ENCODE measurements around the gene SIPA1L3.

Gene SIPA1L3

DNA sequence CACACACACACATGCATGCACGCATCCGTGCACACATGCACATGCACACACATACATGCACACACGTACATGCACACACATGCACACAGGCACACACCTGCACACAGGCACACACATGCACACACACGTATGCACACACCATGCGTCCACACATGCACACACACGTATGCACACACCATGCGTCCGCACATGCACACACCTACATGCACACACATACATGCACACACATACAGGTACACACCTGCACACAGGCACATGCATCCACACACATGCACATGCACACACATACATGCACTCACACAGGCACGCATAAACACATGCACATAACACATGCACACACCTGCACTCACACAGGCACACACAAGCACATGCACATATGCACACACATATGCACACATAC, 204.9 kb downstream of the SIPA1L3 start:
- DNase-seq (ENCODE audit: low read depth), result no peak

DNA sequence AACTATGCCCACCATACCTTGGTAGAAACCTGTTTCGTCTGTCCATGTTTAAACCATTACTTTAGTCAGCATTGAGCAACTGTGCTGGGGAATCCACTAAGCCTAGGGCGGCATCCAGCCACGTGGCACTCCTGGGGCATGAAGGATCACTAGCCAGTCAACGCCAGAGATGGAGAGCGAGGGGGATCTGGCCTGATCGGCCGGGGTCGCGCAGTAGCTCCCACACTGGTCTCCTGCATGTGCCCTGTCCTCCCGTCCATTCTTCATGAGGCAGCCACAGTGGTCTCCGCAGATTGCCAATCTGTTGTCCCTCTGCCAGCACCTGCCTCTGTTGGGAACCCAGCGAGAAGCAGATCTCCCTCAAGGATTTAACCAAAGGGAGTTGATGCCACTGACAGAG, 207.6 kb downstream of the SIPA1L3 start:
- DNase-seq (ENCODE audit: low read depth), result no peak

DNA sequence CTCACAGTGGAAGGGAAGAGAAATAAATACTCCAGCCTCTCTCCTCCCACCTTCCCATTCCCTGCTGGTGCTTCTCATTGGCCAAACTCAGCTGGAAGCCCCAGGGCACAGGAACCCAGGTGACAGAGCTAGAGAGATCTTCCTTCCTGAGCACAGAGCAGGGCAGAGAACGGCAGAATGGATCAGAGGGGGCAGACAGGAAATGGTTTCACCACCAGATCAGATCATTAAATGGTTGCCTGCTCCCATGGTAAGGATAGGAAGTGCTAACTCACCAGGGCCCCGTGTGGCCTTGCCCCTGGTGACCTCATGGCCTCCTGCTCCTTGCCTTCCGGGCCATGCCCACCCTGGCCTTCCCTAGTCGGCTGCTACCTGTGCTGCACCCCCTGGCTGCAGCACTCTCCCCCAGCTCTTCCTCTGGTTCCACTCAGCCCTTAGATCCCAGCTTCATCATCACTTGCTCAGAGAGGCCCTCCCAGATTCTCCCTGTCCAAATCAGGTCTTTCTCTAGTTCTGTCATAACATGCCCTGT, 208.3 kb downstream of the SIPA1L3 start:
- DNase-seq (ENCODE audit: low read depth), result no peak

GRCh38 chr19:38118176-38118575, 211.2 kb downstream of the SIPA1L3 start:
- DNase-seq (ENCODE audit: low read depth), result no peak

DNA sequence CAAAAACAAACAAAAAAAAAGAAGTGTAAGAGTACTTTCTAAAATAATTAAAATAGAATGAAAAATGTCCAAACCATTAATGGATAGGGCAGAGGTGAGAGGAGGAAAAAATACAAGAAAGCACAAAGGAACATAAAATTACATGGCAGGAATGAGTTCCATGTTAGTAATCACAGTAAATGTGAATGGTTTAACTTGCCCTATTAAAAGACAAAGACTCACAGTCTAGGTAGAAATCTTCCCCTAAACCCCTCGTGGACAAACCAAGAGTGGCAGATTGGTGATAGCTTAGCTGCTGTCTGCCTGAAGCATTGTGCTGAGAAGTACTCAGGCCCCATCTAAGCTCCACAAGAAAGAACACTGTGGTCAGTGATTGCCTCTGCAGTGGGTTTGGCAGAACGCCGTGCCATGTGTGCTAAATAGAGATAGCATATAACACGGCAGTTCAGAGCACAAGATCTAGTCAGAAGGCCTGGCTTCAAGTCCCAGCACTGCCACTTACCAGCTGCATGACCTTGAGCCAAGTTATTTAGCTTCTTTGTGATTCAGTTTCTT, 213.5 kb downstream of the SIPA1L3 start:
- no peak for DNase-seq (ENCODE audit: low read depth)

DNA sequence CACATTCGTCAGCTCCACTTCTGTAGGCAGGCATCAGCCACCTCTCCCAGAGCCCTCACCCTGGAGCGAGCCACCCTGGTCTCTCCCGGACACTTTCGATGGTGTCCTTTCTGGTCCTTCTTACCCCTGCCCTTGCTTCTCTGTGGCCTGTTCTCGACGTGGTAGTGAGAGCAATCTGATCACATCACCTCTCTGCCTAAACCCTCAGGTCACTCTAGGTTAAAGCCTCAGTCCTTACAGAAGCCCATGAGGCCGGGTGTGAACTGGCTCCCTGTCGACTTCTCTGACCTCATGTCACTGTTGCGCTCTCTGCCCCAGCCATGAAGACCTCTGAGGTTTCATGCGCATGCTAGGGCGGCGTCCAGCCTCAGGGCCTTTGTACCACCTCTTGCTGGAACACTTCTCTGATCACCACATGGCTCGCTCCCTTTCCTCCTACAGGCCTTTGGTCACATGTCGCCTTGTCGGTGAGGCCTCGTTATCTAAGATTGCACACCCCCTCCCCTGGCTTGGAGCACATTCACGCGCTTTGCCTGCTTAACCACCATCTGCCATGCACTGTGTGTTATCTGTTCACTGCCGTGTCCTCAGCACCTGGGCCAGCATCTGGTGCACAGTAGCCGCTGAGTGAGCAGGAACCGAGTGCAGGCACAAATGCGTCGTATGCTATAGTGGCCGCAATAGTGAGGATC, 215.5 kb downstream of the SIPA1L3 start:
- no peak for DNase-seq (ENCODE audit: low read depth)

- DNase-seq (ENCODE audit: low read depth), result no peak
Observed at GRCh38 chr19:38125238-38125637, 218.2 kb downstream of the SIPA1L3 start.

DNA sequence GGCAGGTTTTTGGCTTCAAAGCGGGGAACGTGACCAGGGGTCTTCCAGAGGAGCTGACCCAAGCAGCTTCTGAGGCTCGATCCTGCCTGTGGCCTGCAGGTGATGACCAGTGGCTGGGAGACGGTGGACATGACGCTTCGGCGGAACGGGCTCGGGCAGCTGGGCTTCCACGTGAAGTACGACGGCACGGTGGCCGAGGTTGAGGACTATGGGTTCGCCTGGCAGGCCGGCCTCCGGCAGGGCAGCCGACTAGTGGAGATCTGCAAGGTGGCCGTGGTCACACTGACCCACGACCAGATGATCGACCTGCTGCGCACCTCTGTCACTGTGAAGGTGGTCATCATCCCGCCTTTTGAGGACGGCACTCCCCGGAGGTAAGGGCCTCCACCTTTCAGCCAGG, 223.4 kb downstream of the SIPA1L3 start:
- DNase-seq (ENCODE audit: low read depth), result no peak

DNA sequence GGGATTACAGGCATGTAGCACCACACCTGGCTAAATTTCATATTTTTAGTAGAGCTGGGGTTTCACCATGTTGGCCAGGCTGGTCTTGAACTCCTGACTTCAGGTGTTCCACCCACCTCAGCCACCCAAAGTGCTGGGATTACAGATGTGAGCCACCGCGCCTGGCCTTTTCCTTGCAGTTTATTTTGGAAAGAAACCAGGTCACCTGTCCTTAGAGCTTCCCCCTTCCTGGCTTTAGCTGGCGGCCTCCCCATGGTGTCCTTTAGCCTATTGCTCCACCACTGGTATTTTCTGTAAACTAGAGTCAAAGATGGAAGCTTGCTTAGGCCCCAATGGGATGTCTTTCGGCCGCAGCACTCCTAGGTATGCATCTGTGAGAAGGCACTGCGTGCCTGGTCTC, 225.8 kb downstream of the SIPA1L3 start:
- DNase-seq (ENCODE audit: low read depth), result no peak

GRCh38 chr19:38133319-38133718, 226.3 kb downstream of the SIPA1L3 start:
- no peak for DNase-seq (ENCODE audit: low read depth)

- no peak for DNase-seq (ENCODE audit: low read depth)
Observed at GRCh38 chr19:38134540-38135149, 227.6 kb downstream of the SIPA1L3 start.

DNA sequence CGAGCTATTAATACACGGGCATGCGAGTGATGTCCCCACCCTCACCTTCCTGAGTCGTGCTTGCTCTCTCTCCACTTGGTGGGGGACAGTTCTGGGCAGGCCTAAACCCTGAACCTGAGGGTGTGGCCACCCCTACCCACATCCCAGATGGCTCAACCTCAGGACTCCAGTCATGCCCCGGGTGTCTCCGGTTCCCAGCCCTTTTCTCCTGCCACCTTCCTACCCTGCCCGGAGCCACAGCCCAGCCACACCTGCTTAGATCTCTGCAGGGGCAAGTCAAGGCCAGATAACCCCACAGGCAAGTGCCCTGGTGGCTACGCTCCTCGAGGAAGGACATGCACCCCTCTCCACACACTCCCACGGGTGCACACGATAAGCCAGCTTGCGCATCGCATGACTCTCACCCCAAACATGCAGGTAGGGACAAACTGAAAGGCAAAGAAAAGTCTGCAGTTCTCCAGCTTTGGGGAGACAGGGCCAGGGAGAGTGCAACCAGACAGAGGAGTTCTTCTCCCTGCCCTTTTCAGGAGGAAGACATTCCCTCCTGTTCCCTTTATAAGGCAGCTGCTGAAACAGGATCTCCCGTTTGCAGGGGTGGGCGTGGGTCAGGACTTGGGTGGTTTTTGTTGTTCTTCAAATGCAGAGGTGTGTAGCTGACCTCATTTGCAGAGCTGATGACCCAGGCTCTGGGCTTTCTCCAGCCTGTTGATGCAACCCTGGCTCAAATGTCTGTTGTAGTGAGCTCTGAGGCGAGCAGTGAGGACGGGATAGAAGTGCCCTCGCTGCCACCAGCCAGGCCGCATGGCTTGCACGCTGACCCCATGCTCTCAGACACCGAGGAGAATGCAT, 228.4 kb downstream of the SIPA1L3 start:
- DNase-seq (ENCODE audit: low read depth), result no peak

DNA sequence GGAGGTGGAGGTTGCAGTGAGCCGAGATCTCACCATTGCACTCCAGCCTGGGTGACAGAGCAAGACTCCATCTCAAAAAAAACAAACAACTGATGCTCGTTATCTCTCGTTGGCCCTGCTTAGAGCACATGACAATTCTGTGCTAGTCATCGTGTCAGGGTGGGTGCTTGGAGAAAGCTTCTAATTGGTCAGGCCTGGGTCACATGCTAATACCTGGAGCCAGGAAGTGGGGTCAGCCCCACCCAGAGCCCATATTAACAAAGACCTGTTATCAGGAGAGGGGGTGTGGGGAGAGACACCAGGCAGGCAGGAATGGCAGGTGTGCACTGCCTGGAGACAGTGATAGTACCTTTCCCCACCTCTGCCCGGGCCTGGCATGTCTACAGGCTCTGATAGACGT, 232.1 kb downstream of the SIPA1L3 start:
- DNase-seq (ENCODE audit: low read depth), result no peak

DNA sequence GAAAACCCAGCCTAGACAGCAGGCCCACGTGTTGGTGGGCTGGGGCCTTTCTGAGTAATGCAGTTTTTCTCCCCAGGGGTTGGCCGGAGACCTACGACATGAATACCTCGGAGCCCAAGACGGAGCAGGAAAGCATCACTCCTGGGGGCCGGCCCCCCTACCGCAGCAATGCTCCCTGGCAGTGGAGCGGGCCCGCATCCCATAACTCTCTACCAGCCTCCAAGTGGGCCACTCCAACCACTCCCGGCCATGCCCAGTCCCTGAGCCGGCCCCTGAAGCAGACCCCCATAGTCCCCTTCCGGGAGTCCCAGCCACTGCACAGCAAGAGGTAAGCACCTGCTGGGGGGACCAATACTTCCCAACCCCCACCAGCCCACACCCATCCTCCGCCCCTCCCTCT, 234.1 kb downstream of the SIPA1L3 start:
- no peak for DNase-seq (ENCODE audit: low read depth)

GRCh38 chr19:38142176-38143035, 235.4 kb downstream of the SIPA1L3 start:
- no peak for DNase-seq (ENCODE audit: low read depth)

DNA sequence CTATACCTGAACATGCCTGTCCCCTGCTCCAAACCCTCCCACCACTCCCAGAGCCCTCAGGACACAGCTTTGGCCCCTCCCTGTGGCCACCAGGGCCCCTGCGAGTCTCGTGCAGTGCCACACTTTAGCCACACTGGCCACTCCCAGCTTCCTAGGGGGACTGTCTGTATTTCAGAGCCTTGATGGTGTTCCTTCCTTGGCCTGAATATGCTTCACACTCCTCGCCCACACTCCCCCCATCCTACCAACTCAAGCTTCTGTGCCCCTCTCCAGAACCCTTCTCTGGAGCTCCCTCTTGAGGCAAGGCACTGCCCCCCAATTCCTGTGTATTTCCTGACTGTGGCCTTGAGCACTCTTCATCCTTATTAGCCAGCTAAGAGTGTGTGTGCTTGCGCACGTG, 236.8 kb downstream of the SIPA1L3 start:
- DNase-seq (ENCODE audit: low read depth), result no peak

- DNase-seq (ENCODE audit: low read depth), result no peak
Observed at GRCh38 chr19:38144667-38145066, 237.7 kb downstream of the SIPA1L3 start.

GRCh38 chr19:38145623-38146022, 238.6 kb downstream of the SIPA1L3 start:
- DNase-seq (ENCODE audit: low read depth), result no peak

GRCh38 chr19:38148337-38148736, 241.3 kb downstream of the SIPA1L3 start:
- DNase-seq (ENCODE audit: low read depth), result no peak

GRCh38 chr19:38149661-38150061, 242.7 kb downstream of the SIPA1L3 start:
- DNase-seq (ENCODE audit: low read depth), result no peak

DNA sequence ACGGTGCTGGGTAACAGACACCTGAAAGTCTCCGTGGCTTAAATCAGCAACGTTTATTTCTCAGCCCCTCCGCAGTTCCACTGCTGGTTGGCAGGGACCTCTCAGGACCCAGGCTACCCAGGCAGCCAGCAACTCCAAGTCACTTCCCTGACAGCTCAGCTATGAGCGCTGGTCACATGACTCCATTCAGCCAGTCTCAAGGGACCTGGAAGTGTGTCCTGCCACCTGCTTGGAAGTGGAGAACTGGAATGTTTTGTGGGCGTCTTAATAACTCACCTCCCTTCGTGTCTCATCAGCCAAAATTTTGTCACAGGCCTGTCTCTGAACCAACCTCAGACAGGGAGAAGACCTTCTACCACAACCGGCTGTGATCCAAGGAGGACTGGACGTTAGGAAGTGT, 244.2 kb downstream of the SIPA1L3 start:
- no peak for DNase-seq (ENCODE audit: low read depth)
